PC-9 (cell line): ENCODE data around the gene OR56A3. TPM values are rescaled to one million over a fixed set of nuclear protein-coding genes. Genes with fewer than 3 reads are reported as not detected.

Source experiments
- BruUV-seq: library from RNA; stranded (reverse); fragments of 400-500 nt; replicated peaks from 2 replicates; lab custom pipeline; 2021; lab: Mats Ljungman, UMichigan
- CTCF ChIA-PET: fragments of 300-600 bp; sonication (Branson Sonifier 250); formaldehyde crosslinking; loops from one replicate; lab custom pipeline; 2022; ENCODE audit warnings: antibody characterized with exemption; lab: Charles Lee
- POLR2A ChIA-PET: fragments of 300-600 bp; sonication (Branson Sonifier 250); formaldehyde crosslinking; loops from one replicate; lab custom pipeline; 2022; ENCODE audit warnings: antibody characterized with exemption; ENCODE audit not compliant: unreplicated experiment; lab: Charles Lee
- DNase-seq, 2 experiments: peaks; one replicate each; pipeline versions ENCODE4 v3.0.0 to v3.0.0-alpha.2; 2015 to 2022; ENCODE audit warnings: mixed read lengths in 1 of 2
- H2AFZ ChIP-seq: fragments of 200-600 bp; sonication (generic); 2 replicates; pipeline ENCODE4 v1.8.1; 2017; ENCODE audit warnings: antibody characterized with exemption
- H3F3A ChIP-seq: fragments of 200-600 bp; sonication (generic); 2 replicates; pipeline ENCODE4 v1.8.1; 2017; ENCODE audit warnings: antibody characterized with exemption, mild to moderate bottlenecking, low read depth; ENCODE audit not compliant: insufficient read depth
- H3K27ac ChIP-seq: fragments of 200-600 bp; sonication (generic); 2 replicates; pipeline ENCODE4 v1.6.1; 2016; ENCODE audit warnings: mixed run types
- H3K27me3 ChIP-seq: fragments of 200-600 bp; sonication (generic); 2 replicates; pipeline ENCODE4 v1.6.1; 2016; ENCODE audit warnings: low read depth, mixed run types; ENCODE audit not compliant: insufficient read depth
- H3K36me3 ChIP-seq: fragments of 200-600 bp; sonication (generic); 2 replicates; pipeline ENCODE4 v1.6.1; 2016; ENCODE audit warnings: low read depth, mixed run types
- H3K4me1 ChIP-seq: fragments of 200-600 bp; sonication (generic); replicated peaks from 2 replicates; pipeline ENCODE4 v1.6.1; 2016; ENCODE audit warnings: mixed run types; ENCODE audit not compliant: insufficient read depth
- H3K4me2 ChIP-seq: fragments of 200-600 bp; sonication (generic); 2 replicates; pipeline ENCODE4 v1.6.1; 2017; ENCODE audit warnings: mixed run types
- H3K4me3 ChIP-seq: fragments of 200-600 bp; sonication (generic); 2 replicates; pipeline ENCODE4 v1.6.1; 2016; ENCODE audit warnings: mixed run types
- H3K79me2 ChIP-seq: fragments of 200-600 bp; sonication (generic); 2 replicates; pipeline ENCODE4 v1.6.1; 2017; ENCODE audit warnings: low read depth, mixed run types
- H3K9me2 ChIP-seq: fragments of 200-600 bp; sonication (generic); 2 replicates; pipeline ENCODE4 v1.8.1; 2017; ENCODE audit warnings: mild to moderate bottlenecking; ENCODE audit not compliant: insufficient read depth
- H3K9me3 ChIP-seq: fragments of 200-600 bp; sonication (generic); 2 replicates; pipeline ENCODE4 v1.8.1; 2016; ENCODE audit warnings: low read depth; ENCODE audit not compliant: insufficient read depth
- H4K20me1 ChIP-seq: fragments of 200-600 bp; sonication (generic); 2 replicates; pipeline ENCODE4 v1.8.1; 2017; ENCODE audit not compliant: insufficient read depth
- EZH2 ChIP-seq: fragments of 200-600 bp; sonication (generic); IDR thresholded peaks from 2 replicates; pipeline ENCODE4 v1.8.0; 2017; ENCODE audit warnings: antibody characterized with exemption, low read depth
- intact Hi-C: fragments of 100-400 bp; cut with micrococcal nuclease; formaldehyde crosslinking; loops from one replicate; pipeline ENCODE4 v1.10.0; 2022; ENCODE audit not compliant: unreplicated experiment
- total RNA-seq: library from RNA; stranded (reverse); gene quantifications from 2 replicates; pipeline ENCODE4 v1.2.3, GENCODE V29; 2021
- TF ChIP-seq, protein P1 (sequence below): fragments of 200-600 bp; sonication (generic); conservative IDR thresholded peaks from 2 replicates; pipeline ENCODE4 v1.6.1; 2017; ENCODE audit warnings: mixed run types, antibody characterized with exemption, mild to moderate bottlenecking, moderate library complexity

Gene OR56A3
- total RNA-seq, 1 experiment from 2014 or later, result not detected

DNA sequence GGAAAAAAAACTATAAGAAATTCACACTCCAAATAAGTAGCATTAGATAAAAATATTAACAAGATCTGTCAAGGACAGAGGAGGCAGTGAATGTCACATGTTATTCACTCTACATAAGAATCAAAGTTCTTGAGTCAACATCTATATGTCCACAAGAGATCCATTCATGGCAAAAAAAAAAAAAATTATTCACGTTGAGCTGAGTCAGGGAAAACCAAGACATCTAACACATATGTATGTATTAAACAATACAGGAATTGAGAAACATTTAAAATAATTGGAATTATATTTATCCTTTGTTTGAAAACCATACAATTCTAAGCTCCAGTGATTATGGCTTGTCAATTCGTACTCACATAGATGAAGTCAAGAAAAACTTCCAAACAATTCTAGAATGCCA, 24.9 kb downstream of the OR56A3 start:
- Histone ChIP-seq H2AFZ (no peak overlapping the region), H3K9me3 (no peaks in the 10 kb centered on the region), H3K4me3 (no peak overlapping the region), H3K27me3 (0 out of 2 replicates have a peak, but pooled peaks cover 6% of the 10 kb centered on the region), H3K27ac (no peak overlapping the region), H3F3A (no peaks in the 10 kb centered on the region), H3K79me2 (no peaks in the 10 kb centered on the region), H3K4me2 (no peak overlapping the region), H4K20me1 (no peaks in the 10 kb centered on the region), H3K9me2 (no peaks in the 10 kb centered on the region), H3K4me1 (no peaks in the 10 kb centered on the region), H3K36me3 (no peaks in the 10 kb centered on the region)
- POLR2A ChIA-PET, result no interaction called here
- BruUV-seq, result no TSS peak
- CTCF ChIA-PET, result no interaction called here
- DNase-seq, result no peak
- TF ChIP-seq, protein P1, sequence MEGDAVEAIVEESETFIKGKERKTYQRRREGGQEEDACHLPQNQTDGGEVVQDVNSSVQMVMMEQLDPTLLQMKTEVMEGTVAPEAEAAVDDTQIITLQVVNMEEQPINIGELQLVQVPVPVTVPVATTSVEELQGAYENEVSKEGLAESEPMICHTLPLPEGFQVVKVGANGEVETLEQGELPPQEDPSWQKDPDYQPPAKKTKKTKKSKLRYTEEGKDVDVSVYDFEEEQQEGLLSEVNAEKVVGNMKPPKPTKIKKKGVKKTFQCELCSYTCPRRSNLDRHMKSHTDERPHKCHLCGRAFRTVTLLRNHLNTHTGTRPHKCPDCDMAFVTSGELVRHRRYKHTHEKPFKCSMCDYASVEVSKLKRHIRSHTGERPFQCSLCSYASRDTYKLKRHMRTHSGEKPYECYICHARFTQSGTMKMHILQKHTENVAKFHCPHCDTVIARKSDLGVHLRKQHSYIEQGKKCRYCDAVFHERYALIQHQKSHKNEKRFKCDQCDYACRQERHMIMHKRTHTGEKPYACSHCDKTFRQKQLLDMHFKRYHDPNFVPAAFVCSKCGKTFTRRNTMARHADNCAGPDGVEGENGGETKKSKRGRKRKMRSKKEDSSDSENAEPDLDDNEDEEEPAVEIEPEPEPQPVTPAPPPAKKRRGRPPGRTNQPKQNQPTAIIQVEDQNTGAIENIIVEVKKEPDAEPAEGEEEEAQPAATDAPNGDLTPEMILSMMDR, result no peak
- TF ChIP-seq EZH2, result no peak
- intact Hi-C loops, result no loop called here

GRCh38 chr11:5967708-5968107, 25.7 kb downstream of the OR56A3 start:
- Histone ChIP-seq H3K27ac (no peak overlapping the region), H3F3A (no peaks in the 10 kb centered on the region), H3K79me2 (no peaks in the 10 kb centered on the region), H3K4me3 (no peak overlapping the region), H4K20me1 (no peaks in the 10 kb centered on the region), H3K9me2 (no peaks in the 10 kb centered on the region), H3K4me1 (no peaks in the 10 kb centered on the region), H3K36me3 (no peaks in the 10 kb centered on the region), H3K27me3 (0 out of 2 replicates have a peak, but pooled peaks cover 6% of the 10 kb centered on the region), H3K9me3 (no peaks in the 10 kb centered on the region), H3K4me2 (no peak overlapping the region), H2AFZ (no peak overlapping the region)
- CTCF ChIA-PET, result no interaction called here
- intact Hi-C loops, result no loop called here
- no peak for TF ChIP-seq EZH2
- TF ChIP-seq, protein P1, result no peak
- DNase-seq, result no peak
- POLR2A ChIA-PET, result no interaction called here
- BruUV-seq, result no TSS peak

GRCh38 chr11:5968394-5968793, 26.3 kb downstream of the OR56A3 start, which contains the start of gene OR56A5:
Gene OR56A5, minus strand, starts transcription at chr11:5968494. Its CDS starts 0 bp downstream, at chr11:5968494.
- H3K27me3 ChIP-seq, result 0 out of 2 replicates have a peak, but pooled peaks cover 6% of the 10 kb centered on the region
- no peak for TF ChIP-seq EZH2
- ChIA-PET CTCF (no interaction called here), POLR2A (no interaction called here)
- no peaks in the 10 kb centered on the region for H4K20me1 ChIP-seq
- DNase-seq, result no peak
- H3K79me2 ChIP-seq, result no peaks in the 10 kb centered on the region
- intact Hi-C loops, result no loop called here
- H3K9me3 ChIP-seq, result no peaks in the 10 kb centered on the region
- no peak within 1 kb of the TSS for H2AFZ ChIP-seq
- H3K36me3 ChIP-seq, result no peaks in the 10 kb centered on the region
- no peak within 1 kb of the TSS for H3K4me3 ChIP-seq
- no peaks in the 10 kb centered on the region for H3K9me2 ChIP-seq
- no peak within 1 kb of the TSS for H3K4me2 ChIP-seq
- BruUV-seq, result no TSS peak
- H3K27ac ChIP-seq, result no peak within 1 kb of the TSS
- H3F3A ChIP-seq, result no peaks in the 10 kb centered on the region
- no peaks in the 10 kb centered on the region for H3K4me1 ChIP-seq

DNA sequence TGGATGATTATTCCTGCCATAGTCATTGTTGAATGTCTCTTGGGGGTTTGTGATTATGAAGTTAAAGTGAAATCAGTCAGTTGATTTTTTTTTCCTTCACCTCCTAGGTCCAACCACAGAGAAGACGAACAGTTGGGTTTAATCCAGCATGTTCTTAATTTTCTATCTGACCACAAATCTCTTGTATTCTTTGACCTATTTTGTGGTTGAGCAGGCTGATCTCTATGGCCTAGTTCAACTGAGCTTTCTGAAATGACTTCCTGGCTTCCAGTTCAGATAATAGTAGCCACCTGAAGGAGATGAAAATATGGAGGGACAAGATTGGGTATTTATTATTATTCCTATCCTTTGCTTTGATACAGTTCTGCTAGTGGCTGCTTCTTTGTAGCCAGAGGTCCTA, 31.5 kb downstream of the OR56A3 start:
- Histone ChIP-seq H3K27ac (no peak overlapping the region), H3K79me2 (no peaks in the 10 kb centered on the region), H3K4me3 (no peak overlapping the region), H3K36me3 (no peaks in the 10 kb centered on the region), H3K9me3 (no peaks in the 10 kb centered on the region), H2AFZ (no peak overlapping the region), H3K4me2 (no peak overlapping the region), H3F3A (no peaks in the 10 kb centered on the region), H3K4me1 (no peaks in the 10 kb centered on the region), H4K20me1 (no peaks in the 10 kb centered on the region), H3K27me3 (0 out of 2 replicates have a peak, but pooled peaks cover 6% of the 10 kb centered on the region), H3K9me2 (no peaks in the 10 kb centered on the region)
- TF ChIP-seq, protein P1, result no peak
- TF ChIP-seq EZH2, result no peak
- DNase-seq, result no peak
- ChIA-PET CTCF (no interaction called here), POLR2A (no interaction called here)
- BruUV-seq, result no TSS peak
- intact Hi-C loops, result no loop called here
